IMR-90 (cell line): ENCODE results near the gene MAEA. TPM values are rescaled to one million over a fixed set of nuclear protein-coding genes. Genes with fewer than 3 reads are reported as not detected.
A peak's percentile ranks its signal among the peaks of the same experiment; 100 is the strongest.

Experiments
- ATAC-seq: fragments of 200-7000 bp; cut with Tn5 transposase; 2 replicates; pipeline ENCODE4 v1.9.1; 2020; ENCODE audit warnings: low read depth, mild to moderate bottlenecking, moderate library complexity
- BruUV-seq: library from RNA; stranded (reverse); fragments of 400-500 nt; replicated peaks from 2 replicates; lab custom pipeline; 2021; lab: Mats Ljungman, UMichigan
- CTCF ChIA-PET: fragments of 300-600 bp; formaldehyde crosslinking; extraction: SDS; loops from one replicate; lab custom pipeline; 2021; ENCODE audit warnings: antibody characterized with exemption; lab: Yijun Ruan, JAX
- POLR2A ChIA-PET: fragments of 300-600 bp; sonication (Branson Sonifier 250); formaldehyde crosslinking; loops from one replicate; lab custom pipeline; 2022; ENCODE audit warnings: antibody characterized with exemption; ENCODE audit not compliant: unreplicated experiment; lab: Charles Lee
- DNase-seq: peaks from one replicate; pipeline ENCODE4 v3.0.0; 2013
- H2AFZ ChIP-seq: replicated peaks from 2 replicates; pipeline ENCODE3; 2013; ENCODE audit warnings: low read length, mild to moderate bottlenecking; ENCODE audit not compliant: poor library complexity
- H2AK5ac ChIP-seq: 2 replicates; pipeline ENCODE4 v1.6.1; 2013; ENCODE audit warnings: low read depth, low read length, inconsistent platforms
- H2AK9ac ChIP-seq: replicated peaks from 2 replicates; pipeline ENCODE3; 2013; ENCODE audit warnings: mild to moderate bottlenecking, low read depth, low read length, moderate library complexity; ENCODE audit not compliant: poor library complexity
- H2BK120ac ChIP-seq: 2 replicates; pipeline ENCODE4 v1.6.1; 2013; ENCODE audit warnings: low read depth, low read length, inconsistent platforms
- H2BK15ac ChIP-seq: 3 replicates; pipeline ENCODE4 v1.6.1; 2013; ENCODE audit warnings: low read depth, low read length, inconsistent platforms
- H2BK20ac ChIP-seq: 2 replicates; pipeline ENCODE4 v1.6.1; 2013; ENCODE audit warnings: low read depth, mild to moderate bottlenecking, inconsistent platforms, low read length, moderate library complexity
- H2BK5ac ChIP-seq: 2 replicates; pipeline ENCODE4 v1.6.1; 2013; ENCODE audit warnings: mild to moderate bottlenecking, low read depth, low read length, inconsistent platforms; ENCODE audit not compliant: poor library complexity, severe bottlenecking
- H3K14ac ChIP-seq: replicated peaks from 2 replicates; pipeline ENCODE4 v1.6.1; 2013; ENCODE audit warnings: low read depth, low read length, inconsistent platforms
- H3K18ac ChIP-seq: 2 replicates; pipeline ENCODE4 v1.6.1; 2013; ENCODE audit warnings: low read depth, low read length, control low read depth
- H3K23ac ChIP-seq: 2 replicates; pipeline ENCODE4 v1.6.1; 2013; ENCODE audit warnings: low read depth, low read length, inconsistent platforms
- H3K27ac ChIP-seq: 2 replicates; pipeline ENCODE4 v1.5.1; 2013; ENCODE audit warnings: mild to moderate bottlenecking, control low read depth, low read length; ENCODE audit not compliant: insufficient read depth
- H3K27me3 ChIP-seq: 2 replicates; pipeline ENCODE4 v1.6.1; 2013; ENCODE audit warnings: low read length; ENCODE audit not compliant: control insufficient read depth, insufficient read depth
- H3K36me3 ChIP-seq: 2 replicates; pipeline ENCODE4 v1.6.1; 2013; ENCODE audit warnings: low read length, mixed read lengths; ENCODE audit not compliant: control insufficient read depth, insufficient read depth
- H3K4ac ChIP-seq: 2 replicates; pipeline ENCODE4 v1.6.1; 2013; ENCODE audit warnings: low read depth, low read length, inconsistent platforms
- H3K4me1 ChIP-seq: 2 replicates; pipeline ENCODE4 v1.6.1; 2013; ENCODE audit warnings: low read length, mixed read lengths; ENCODE audit not compliant: control insufficient read depth, insufficient read depth
- H3K4me2 ChIP-seq: 2 replicates; pipeline ENCODE4 v1.6.1; 2013; ENCODE audit warnings: low read depth, mild to moderate bottlenecking, control low read depth, low read length, moderate library complexity
- H3K4me3 ChIP-seq: 2 replicates; pipeline ENCODE4 v1.5.1; 2013; ENCODE audit warnings: low read depth, mild to moderate bottlenecking, control low read depth, low read length, moderate library complexity; ENCODE audit not compliant: insufficient read depth
- H3K56ac ChIP-seq: 2 replicates; pipeline ENCODE4 v1.6.1; 2013; ENCODE audit warnings: low read length, inconsistent platforms; ENCODE audit not compliant: insufficient read depth; ENCODE audit errors: extremely low read depth
- H3K79me1 ChIP-seq, 2 experiments: 2 replicates each; pipeline ENCODE4 v1.6.1; 2013; ENCODE audit warnings: low read length in 2 of 2, inconsistent platforms in 1 of 2, low read depth in 1 of 2
- H3K9ac ChIP-seq: 2 replicates; pipeline ENCODE4 v1.6.1; 2013; ENCODE audit warnings: low read depth, low read length, control low read depth
- H3K9me1 ChIP-seq: 2 replicates; pipeline ENCODE4 v1.6.1; 2013; ENCODE audit warnings: low read length, inconsistent platforms; ENCODE audit not compliant: insufficient read depth
- H3K9me3 ChIP-seq: 2 replicates; pipeline ENCODE4 v1.6.1; 2013; ENCODE audit warnings: low read length; ENCODE audit not compliant: control insufficient read depth, insufficient read depth
- H4K20me1 ChIP-seq: 2 replicates; pipeline ENCODE4 v1.6.1; 2013; ENCODE audit warnings: low read length, inconsistent platforms; ENCODE audit not compliant: insufficient read depth
- H4K5ac ChIP-seq: 2 replicates; pipeline ENCODE4 v1.6.1; 2013; ENCODE audit warnings: mild to moderate bottlenecking, low read depth, low read length, control low read depth
- H4K8ac ChIP-seq, 2 experiments: 2 replicates each; pipeline ENCODE4 v1.6.1; 2013; ENCODE audit warnings: low read depth in 2 of 2, low read length in 2 of 2, control low read depth in 1 of 2, inconsistent platforms in 1 of 2
- H4K91ac ChIP-seq: 2 replicates; pipeline ENCODE4 v1.6.1; 2013; ENCODE audit warnings: low read depth, low read length, inconsistent platforms; ENCODE audit not compliant: insufficient read depth
- BHLHE40 ChIP-seq: fragments of 150-350 bp; IDR thresholded peaks from 2 replicates; pipeline ENCODE4 v1.6.1; 2016; ENCODE audit warnings: mild to moderate bottlenecking, low read depth, low read length
- CEBPB ChIP-seq: IDR thresholded peaks from 2 replicates; pipeline ENCODE4 v1.6.1; 2012; ENCODE audit warnings: low read depth, low read length, improper control_type of control experiment
- MAFK ChIP-seq: IDR thresholded peaks from 2 replicates; pipeline ENCODE4 v1.6.1; 2012; ENCODE audit warnings: low read depth, low read length, improper control_type of control experiment
- MAZ ChIP-seq: IDR thresholded peaks from 2 replicates; pipeline ENCODE4 v1.6.1; 2012; ENCODE audit warnings: low read depth, mild to moderate bottlenecking, low read length, improper control_type of control experiment, moderate library complexity, borderline replicate concordance
- NFE2L2 ChIP-seq: fragments of 150-350 bp; IDR thresholded peaks from 2 replicates; pipeline ENCODE4 v1.6.1; 2016; ENCODE audit warnings: low read depth, mild to moderate bottlenecking, low read length
- RAD21 ChIP-seq: IDR thresholded peaks from 2 replicates; pipeline ENCODE4 v1.6.1; 2012; ENCODE audit warnings: low read length, improper control_type of control experiment
- RFX5 ChIP-seq: IDR thresholded peaks from 2 replicates; pipeline ENCODE4 v1.8.0; 2012; ENCODE audit warnings: low read depth, mild to moderate bottlenecking, low read length, moderate library complexity
- SMC3 ChIP-seq: fragments of 150-350 bp; IDR thresholded peaks from 2 replicates; pipeline ENCODE4 v1.6.1; 2016; ENCODE audit warnings: low read depth, mild to moderate bottlenecking, antibody characterized with exemption, low read length, moderate library complexity
- WGBS, 2 experiments: methylation state at CpG; one replicate each; pipeline versions ENCODE4 v1.1.5 to v1.1.7; 2013; ENCODE audit warnings: missing lambda C conversion rate in 2 of 2; ENCODE audit not compliant: insufficient read length in 1 of 2; ENCODE audit errors: extremely low coverage in 2 of 2; 5-methylcytosine and 5-hydroxymethylcytosine counted together
- dilution Hi-C: fragments of 300-500 bp; cut with HindIII; formaldehyde crosslinking; loops from one replicate; pipeline ENCODE4 v1.14.3; 2018; ENCODE audit warnings: low sequenced_read_pairs; ENCODE audit not compliant: unreplicated experiment
- in situ Hi-C: fragments of 300-500 bp; cut with MboI; formaldehyde crosslinking; loops from 3 replicates; pipeline ENCODE4 v1.14.3; 2019; ENCODE audit warnings: low sequenced_read_pairs, inconsistent platforms, mixed read lengths
- intact Hi-C: fragments of 100-400 bp; cut with micrococcal nuclease; formaldehyde crosslinking; loops from 2 replicates; pipeline ENCODE4 v1.10.0; 2022
- polyA plus RNA-seq, 3 experiments: library from polyadenylated mRNA; depleted of rRNA; stranded (reverse); fragments of >200 nt; gene quantifications; 2 replicates each; pipeline ENCODE4 v1.2.3, GENCODE V29; 2012; ENCODE audit warnings: low replicate concordance in 1 of 3
- total RNA-seq: library from RNA; depleted of rRNA; stranded (reverse); fragments of >200 nt; gene quantifications from 2 replicates; pipeline ENCODE4 v1.2.3, GENCODE V29; 2012
- TF ChIP-seq, protein P1 (sequence below): fragments of 150-350 bp; IDR thresholded peaks from 2 replicates; pipeline ENCODE4 v1.6.1; 2017; ENCODE audit warnings: mild to moderate bottlenecking, antibody characterized with exemption, low read length, low read depth

Gene MAEA
- total and polyA plus RNA-seq, 2 of the 4 experiments (the other 2 are of a cell fraction) = 61.5 to 108 TPM

DNA sequence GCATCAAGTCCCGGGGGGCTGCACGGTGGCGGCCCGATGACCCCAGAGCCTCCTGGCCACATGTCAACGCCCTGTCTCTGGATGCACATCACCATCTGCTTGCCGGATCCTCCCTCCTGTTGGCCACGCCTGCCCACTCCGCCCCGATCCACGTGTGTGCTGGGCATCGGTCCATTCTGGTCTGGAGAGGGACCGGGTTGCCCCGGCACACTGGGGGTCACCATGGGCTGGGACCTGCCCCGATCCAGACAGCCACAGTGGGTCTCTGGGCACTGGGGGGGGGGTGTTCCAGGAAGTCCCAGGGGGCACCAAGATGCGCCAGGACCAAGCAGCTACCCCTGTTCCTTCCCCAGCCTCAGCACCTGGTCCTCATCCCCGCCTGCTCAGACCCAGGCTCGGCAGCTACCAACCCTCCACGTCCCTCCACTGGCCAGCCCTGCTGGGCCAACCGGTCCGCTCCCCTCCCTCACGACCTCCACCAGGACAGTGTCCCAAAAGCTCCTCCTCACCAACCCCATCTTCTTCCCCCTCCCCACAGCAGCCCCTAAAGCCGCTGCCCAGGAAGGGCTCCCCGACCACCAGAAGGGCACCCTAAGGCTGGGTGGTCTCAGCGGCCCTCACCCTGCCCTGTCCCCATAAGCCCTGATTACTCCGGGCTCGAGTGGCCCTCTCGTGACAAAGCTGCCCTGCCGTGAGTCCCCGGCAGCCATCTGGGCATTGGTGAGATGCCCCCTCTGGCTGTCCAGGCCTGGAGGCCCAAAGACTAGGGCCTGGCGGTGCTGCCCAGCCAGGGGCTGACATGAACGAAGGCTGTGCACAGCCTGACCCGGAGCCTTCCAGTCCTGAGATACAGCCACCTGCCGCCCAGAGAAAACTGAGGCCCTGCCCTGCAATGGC lies 45.4 kb upstream of the MAEA start:
- no peak overlapping the region for H3K9ac ChIP-seq
- ATAC-seq (no peak), DNase-seq (no peak)
- H3K14ac ChIP-seq = no peak overlapping the region
- TF ChIP-seq RAD21 = no peak
- TF ChIP-seq CEBPB = no peak
- no peak for TF ChIP-seq MAFK
- no peak for TF ChIP-seq NFE2L2
- no peak for TF ChIP-seq MAZ
- TF ChIP-seq SMC3 = no peak
- TF ChIP-seq RFX5 = no peak
- TF ChIP-seq, protein P1, sequence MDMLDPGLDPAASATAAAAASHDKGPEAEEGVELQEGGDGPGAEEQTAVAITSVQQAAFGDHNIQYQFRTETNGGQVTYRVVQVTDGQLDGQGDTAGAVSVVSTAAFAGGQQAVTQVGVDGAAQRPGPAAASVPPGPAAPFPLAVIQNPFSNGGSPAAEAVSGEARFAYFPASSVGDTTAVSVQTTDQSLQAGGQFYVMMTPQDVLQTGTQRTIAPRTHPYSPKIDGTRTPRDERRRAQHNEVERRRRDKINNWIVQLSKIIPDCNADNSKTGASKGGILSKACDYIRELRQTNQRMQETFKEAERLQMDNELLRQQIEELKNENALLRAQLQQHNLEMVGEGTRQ = no peak
- TF ChIP-seq BHLHE40 = no peak
- H3K4me2 ChIP-seq = no peak overlapping the region
- WGBS, 2 experiments = 89% methylated on average over 15 of the region's 33 CpGs; no CpG with 5 or more reads in 1 of the 2 experiments
- no peak overlapping the region for H2BK20ac ChIP-seq
- H2AK9ac ChIP-seq = peak overlapping the region; percentile 55
- peaks cover 0 to 55% of the 10 kb centered on the region in 2 experiments; a peak in 2 of 4 replicates for H3K79me1 ChIP-seq
- peaks cover 78% of the 10 kb centered on the region for H4K20me1 ChIP-seq
- peaks cover 25% of the 10 kb centered on the region for H3K36me3 ChIP-seq
- H4K5ac ChIP-seq = no peak overlapping the region
- dilution Hi-C loops = no loop called here
- no peaks in the 10 kb centered on the region for H3K9me3 ChIP-seq
- H2BK15ac ChIP-seq = no peak overlapping the region
- in situ Hi-C loops = no loop called here
- H4K8ac ChIP-seq = no peak overlapping the region
- no peak overlapping the region for H3K56ac ChIP-seq
- no peak overlapping the region for H2AFZ ChIP-seq
- no peaks in the 10 kb centered on the region for H3K27me3 ChIP-seq
- peak overlapping the region; percentile 15; the same call in 1 of the 2 replicates for H2AK5ac ChIP-seq
- ChIA-PET CTCF (no interaction called here), POLR2A (interaction anchor here (0.7 kb wide), 1 partner anchor 60 kb away, joined by 3 read pairs; no protein-coding TSS in a partner anchor)
- peaks cover 34% of the 10 kb centered on the region for H3K9me1 ChIP-seq
- H3K4me3 ChIP-seq = no peak overlapping the region
- H3K18ac ChIP-seq = no peak overlapping the region
- intact Hi-C loops = no loop called here
- H3K4ac ChIP-seq = no peak overlapping the region
- H2BK5ac ChIP-seq = no peak overlapping the region
- H3K27ac ChIP-seq = no peak overlapping the region
- BruUV-seq = no TSS peak
- H3K23ac ChIP-seq = no peak overlapping the region
- H2BK120ac ChIP-seq = no peak overlapping the region
- H3K4me1 ChIP-seq = peaks cover 16% of the 10 kb centered on the region
- H4K91ac ChIP-seq = no peak overlapping the region
